Liver (tissue), 9 donors: Measurements from ENCODE around the gene DUS1L. TPM values are rescaled to one million over a fixed set of nuclear protein-coding genes. Genes with fewer than 3 reads are reported as not detected.

Source experiments
- DNase-seq: peaks from one replicate; pipeline ENCODE4 v3.0.0-alpha.2; 2017; ENCODE audit warnings: low spot score
- H3K27ac ChIP-seq, 2 donors: one replicate each; pipeline ENCODE4 v1.7.0; 2013; ENCODE audit warnings: inconsistent platforms in 2 of 2, low read length in 2 of 2, control low read depth in 1 of 2, low read depth in 1 of 2, mild to moderate bottlenecking in 1 of 2
- H3K27me3 ChIP-seq, 4 donors: one replicate each; pipeline versions ENCODE4 v1.6.1 to v1.7.0; 2013; ENCODE audit warnings: low read length in 3 of 4, inconsistent platforms in 1 of 4, mild to moderate bottlenecking in 1 of 4, moderate library complexity in 1 of 4; ENCODE audit not compliant: control insufficient read depth in 4 of 4, insufficient read depth in 4 of 4
- H3K36me3 ChIP-seq, 4 donors: one replicate each; pipeline versions ENCODE4 v1.6.1 to v1.7.0; 2013; ENCODE audit warnings: low read length in 3 of 4, mild to moderate bottlenecking in 3 of 4, low read depth in 1 of 4, moderate library complexity in 1 of 4; ENCODE audit not compliant: control insufficient read depth in 4 of 4, insufficient read depth in 3 of 4
- H3K4me1 ChIP-seq, 4 donors: one replicate each; pipeline versions ENCODE4 v1.6.1 to v1.7.0; 2013; ENCODE audit warnings: low read length in 3 of 4, mild to moderate bottlenecking in 3 of 4, moderate library complexity in 1 of 4; ENCODE audit not compliant: control insufficient read depth in 4 of 4, insufficient read depth in 4 of 4
- H3K4me3 ChIP-seq, 3 donors: one replicate each; pipeline versions ENCODE4 v1.6.1 to v1.7.0; 2013; ENCODE audit warnings: low read length in 3 of 3, control low read depth in 1 of 3, low read depth in 1 of 3, mild to moderate bottlenecking in 1 of 3
- H3K9ac ChIP-seq, 2 donors: one replicate each; pipeline ENCODE4 v1.7.0; 2013; ENCODE audit warnings: low read length in 2 of 2, mild to moderate bottlenecking in 2 of 2, moderate library complexity in 2 of 2, control low read depth in 1 of 2, low read depth in 1 of 2
- H3K9me3 ChIP-seq, 4 donors: one replicate each; pipeline versions ENCODE4 v1.6.1 to v1.7.0; 2013; ENCODE audit warnings: low read length in 3 of 4; ENCODE audit not compliant: control insufficient read depth in 4 of 4
- CTCF ChIP-seq: fragments of 150-350 bp; IDR thresholded peaks from 2 replicates; pipeline ENCODE4 v1.5.1; 2017; ENCODE audit warnings: improper control_type of control experiment, low read depth, low read length; ENCODE audit not compliant: missing input control
- EGR1 ChIP-seq, 2 donors: IDR thresholded peaks; 2 replicates each; pipeline ENCODE4 v1.6.1; 2016 to 2018; ENCODE audit warnings: antibody characterized with exemption in 2 of 2, low read depth in 2 of 2
- FOXA1 ChIP-seq: IDR thresholded peaks from 2 replicates; pipeline ENCODE4 v1.6.1; 2016; ENCODE audit warnings: antibody characterized with exemption
- FOXA2 ChIP-seq: IDR thresholded peaks from 2 replicates; pipeline ENCODE4 v1.6.1; 2016; ENCODE audit warnings: antibody characterized with exemption
- GABPA ChIP-seq, 2 donors: IDR thresholded peaks in 1 of 2; conservative IDR thresholded peaks in 1 of 2; 2 replicates each; pipeline ENCODE4 v1.6.1; 2016; ENCODE audit warnings: antibody characterized with exemption in 2 of 2, mild to moderate bottlenecking in 1 of 2, moderate library complexity in 1 of 2
- HNF4A ChIP-seq, 2 donors: conservative IDR thresholded peaks; 2 replicates each; pipeline ENCODE4 v1.6.1; 2016; ENCODE audit warnings: antibody characterized with exemption in 2 of 2, mild to moderate bottlenecking in 2 of 2
- HNF4G ChIP-seq: IDR thresholded peaks from 2 replicates; pipeline ENCODE4 v1.6.1; 2016; ENCODE audit warnings: antibody characterized with exemption
- JUND ChIP-seq, 2 donors: IDR thresholded peaks; 2 replicates each; pipeline ENCODE4 v1.6.1; 2016; ENCODE audit warnings: antibody characterized with exemption in 2 of 2
- NR2F2 ChIP-seq: IDR thresholded peaks from 2 replicates; pipeline ENCODE4 v1.6.1; 2016; ENCODE audit warnings: antibody characterized with exemption
- RAD21 ChIP-seq, 2 donors: IDR thresholded peaks; 2 replicates each; pipeline ENCODE4 v1.6.1; 2016; ENCODE audit warnings: antibody characterized with exemption in 2 of 2, mild to moderate bottlenecking in 2 of 2
- RXRA ChIP-seq, 2 donors: IDR thresholded peaks; 2 replicates each; pipeline ENCODE4 v1.6.1; 2017 to 2018; ENCODE audit warnings: antibody characterized with exemption in 2 of 2, mild to moderate bottlenecking in 1 of 2
- SP1 ChIP-seq: IDR thresholded peaks from 2 replicates; pipeline ENCODE4 v1.6.1; 2018; ENCODE audit warnings: antibody characterized with exemption, mild to moderate bottlenecking
- TAF1 ChIP-seq: conservative IDR thresholded peaks from 2 replicates; pipeline ENCODE4 v1.6.1; 2016; ENCODE audit warnings: antibody characterized with exemption, mild to moderate bottlenecking
- ZBTB33 ChIP-seq: IDR thresholded peaks from 2 replicates; pipeline ENCODE4 v1.6.1; 2016; ENCODE audit warnings: antibody characterized with exemption
- WGBS: extraction: QIAGEN DNeasy Blood & Tissue Kit; methylation state at CpG from one replicate; pipeline ENCODE4 v1.1.7; 2013; 5-methylcytosine and 5-hydroxymethylcytosine counted together
- polyA plus RNA-seq, 2 donors: library from polyadenylated mRNA; stranded (reverse) in 1 of 2; unstranded in 1 of 2; fragments of 200-250 nt in 1 of 2; fragments of >200 nt in 1 of 2; fragmentation: Nextera tagmentation in 1 of 2; extraction: Ambion mirVana in 1 of 2; gene quantifications; one replicate each; pipeline versions ENCODE4 v1.2.1 to v1.2.3, GENCODE V29; 2013 to 2015
- total RNA-seq, 2 donors: library from RNA; depleted of rRNA; stranded (reverse); fragments of >200 nt; gene quantifications; one replicate each; pipeline ENCODE4 v1.2.3, GENCODE V29; 2014
- TF ChIP-seq, protein P1 (sequence below): IDR thresholded peaks from 2 replicates; pipeline ENCODE4 v1.6.1; 2016; ENCODE audit warnings: antibody characterized with exemption
- TF ChIP-seq, protein P2 (sequence below): IDR thresholded peaks from 2 replicates; pipeline ENCODE4 v1.6.1; 2016; ENCODE audit warnings: antibody characterized with exemption, mild to moderate bottlenecking
- TF ChIP-seq, protein P3 (sequence below): IDR thresholded peaks from 2 replicates; pipeline ENCODE4 v1.6.1; 2016; ENCODE audit warnings: antibody characterized with exemption
- donor health status: healthy.
- donor health status: healthy.
- donor health status: healthy.
- donor health status: healthy.
- donor health status: healthy.

DUS1L gene
- total and polyA plus RNA-seq, 4 donors: 40.6 to 74.7 (median 53.3) TPM

GRCh38 chr17:82014432-82014831, 51.2 kb downstream of the DUS1L start:
- no peak for DNase-seq
- Histone ChIP-seq H3K36me3 (peaks cover 0 to 7% (median 3%) of the 10 kb centered on the region in 4 donors), H3K9me3 (no peaks in the 10 kb centered on the region), H3K4me3 (no peak overlapping the region), H3K27me3 (no peaks in the 10 kb centered on the region), H3K4me1 (peaks cover 0 to 5% (median 0%) of the 10 kb centered on the region in 4 donors), H3K27ac (no peak overlapping the region), H3K9ac (no peak overlapping the region)
- WGBS: 76% methylated on average over 23 of the region's 23 CpGs
- TF ChIP-seq NR2F2 (no peak), HNF4A (conservative IDR thresholded peaks at IDR 0.05) (no peak)
- TF ChIP-seq, protein P1, sequence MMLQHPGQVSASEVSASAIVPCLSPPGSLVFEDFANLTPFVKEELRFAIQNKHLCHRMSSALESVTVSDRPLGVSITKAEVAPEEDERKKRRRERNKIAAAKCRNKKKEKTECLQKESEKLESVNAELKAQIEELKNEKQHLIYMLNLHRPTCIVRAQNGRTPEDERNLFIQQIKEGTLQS: no peak
- TF ChIP-seq, protein P2, sequence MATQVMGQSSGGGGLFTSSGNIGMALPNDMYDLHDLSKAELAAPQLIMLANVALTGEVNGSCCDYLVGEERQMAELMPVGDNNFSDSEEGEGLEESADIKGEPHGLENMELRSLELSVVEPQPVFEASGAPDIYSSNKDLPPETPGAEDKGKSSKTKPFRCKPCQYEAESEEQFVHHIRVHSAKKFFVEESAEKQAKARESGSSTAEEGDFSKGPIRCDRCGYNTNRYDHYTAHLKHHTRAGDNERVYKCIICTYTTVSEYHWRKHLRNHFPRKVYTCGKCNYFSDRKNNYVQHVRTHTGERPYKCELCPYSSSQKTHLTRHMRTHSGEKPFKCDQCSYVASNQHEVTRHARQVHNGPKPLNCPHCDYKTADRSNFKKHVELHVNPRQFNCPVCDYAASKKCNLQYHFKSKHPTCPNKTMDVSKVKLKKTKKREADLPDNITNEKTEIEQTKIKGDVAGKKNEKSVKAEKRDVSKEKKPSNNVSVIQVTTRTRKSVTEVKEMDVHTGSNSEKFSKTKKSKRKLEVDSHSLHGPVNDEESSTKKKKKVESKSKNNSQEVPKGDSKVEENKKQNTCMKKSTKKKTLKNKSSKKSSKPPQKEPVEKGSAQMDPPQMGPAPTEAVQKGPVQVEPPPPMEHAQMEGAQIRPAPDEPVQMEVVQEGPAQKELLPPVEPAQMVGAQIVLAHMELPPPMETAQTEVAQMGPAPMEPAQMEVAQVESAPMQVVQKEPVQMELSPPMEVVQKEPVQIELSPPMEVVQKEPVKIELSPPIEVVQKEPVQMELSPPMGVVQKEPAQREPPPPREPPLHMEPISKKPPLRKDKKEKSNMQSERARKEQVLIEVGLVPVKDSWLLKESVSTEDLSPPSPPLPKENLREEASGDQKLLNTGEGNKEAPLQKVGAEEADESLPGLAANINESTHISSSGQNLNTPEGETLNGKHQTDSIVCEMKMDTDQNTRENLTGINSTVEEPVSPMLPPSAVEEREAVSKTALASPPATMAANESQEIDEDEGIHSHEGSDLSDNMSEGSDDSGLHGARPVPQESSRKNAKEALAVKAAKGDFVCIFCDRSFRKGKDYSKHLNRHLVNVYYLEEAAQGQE: no peak

DNA sequence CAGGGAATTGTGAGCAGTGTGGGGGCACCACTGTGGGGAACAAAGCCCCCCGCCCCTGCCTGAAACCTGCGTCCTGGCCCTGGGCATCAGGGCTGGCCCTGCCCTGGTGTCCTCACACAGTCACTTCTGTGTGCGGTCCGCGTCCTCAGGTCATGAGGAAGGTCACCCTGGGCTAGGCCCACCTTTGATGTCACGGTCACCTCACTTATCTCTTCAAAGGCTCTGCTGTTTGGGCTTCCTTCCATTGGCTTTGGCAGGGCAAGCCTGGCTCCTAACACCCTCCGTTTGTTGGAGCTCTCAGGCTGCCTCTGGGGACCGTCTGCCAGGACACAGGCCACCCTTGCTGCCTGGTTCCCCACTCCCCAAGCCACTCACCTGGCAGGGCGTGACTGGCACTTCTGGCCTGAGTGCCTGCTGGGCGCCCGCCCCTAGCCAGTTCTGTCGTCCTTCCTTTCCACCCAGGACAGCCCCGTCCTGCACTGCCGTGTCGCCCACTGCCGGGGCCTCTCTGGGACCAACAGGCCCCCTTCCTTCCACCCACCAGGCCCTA, 51.8 kb downstream of the DUS1L start:
- Histone ChIP-seq H3K27ac (no peak overlapping the region), H3K4me3 (no peak overlapping the region), H3K27me3 (no peaks in the 10 kb centered on the region), H3K9ac (no peak overlapping the region), H3K36me3 (peaks cover 0 to 9% (median 3%) of the 10 kb centered on the region in 4 donors), H3K9me3 (no peaks in the 10 kb centered on the region), H3K4me1 (no peaks in the 10 kb centered on the region)
- 83% methylated on average over 16 of the region's 16 CpGs for WGBS
- DNase-seq: no peak
- no peak for TF ChIP-seq RXRA (IDR thresholded peaks at IDR 0.05)
- TF ChIP-seq RAD21 (IDR thresholded peaks at IDR 0.05): no peak
- no peak for TF ChIP-seq GABPA (IDR thresholded peaks at IDR 0.05 in 1 of 2, conservative IDR thresholded peaks at IDR 0.05 in 1 of 2)

DNA sequence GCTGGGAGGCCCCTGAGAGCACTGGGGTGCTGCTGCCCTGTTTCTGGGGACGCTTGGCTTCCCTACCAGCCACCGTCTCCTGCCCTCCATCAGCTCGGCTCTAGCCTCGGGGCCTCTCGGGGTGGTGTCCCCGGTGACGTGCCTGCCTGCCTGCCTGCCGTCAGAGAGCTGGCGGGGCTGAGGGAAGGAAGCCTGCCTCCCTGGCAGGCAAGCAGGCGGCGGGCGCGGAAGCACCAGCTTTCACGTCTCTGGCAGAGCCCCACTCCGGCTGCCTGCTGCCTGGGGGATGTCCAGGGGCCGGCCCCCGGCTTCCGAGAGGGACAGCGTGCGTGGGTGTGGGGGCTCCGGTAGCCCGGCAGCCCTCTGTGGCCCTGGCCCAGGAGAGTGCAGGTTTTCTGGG, 52.3 kb downstream of the DUS1L start:
- no peaks in the 10 kb centered on the region for H3K27me3 ChIP-seq
- WGBS: 83% methylated on average over 22 of the region's 22 CpGs
- no peak overlapping the region for H3K9ac ChIP-seq
- no peaks in the 10 kb centered on the region for H3K9me3 ChIP-seq
- H3K4me1 ChIP-seq: no peaks in the 10 kb centered on the region
- H3K36me3 ChIP-seq: peaks cover 0 to 9% (median 3%) of the 10 kb centered on the region in 4 donors
- no peak overlapping the region for H3K4me3 ChIP-seq
- no peak for DNase-seq
- H3K27ac ChIP-seq: no peak overlapping the region
- TF ChIP-seq FOXA2 (no peak), HNF4G (no peak), EGR1 (IDR thresholded peaks at IDR 0.05; ENCODE audit: low read depth in 2 of 2) (no peak), GABPA (IDR thresholded peaks at IDR 0.05 in 1 of 2, conservative IDR thresholded peaks at IDR 0.05 in 1 of 2) (no peak), SP1 (no peak), JUND (IDR thresholded peaks at IDR 0.05) (no peak), CTCF (no peak), TAF1 (no peak), HNF4A (conservative IDR thresholded peaks at IDR 0.05) (no peak), ZBTB33 (no peak), FOXA1 (no peak), RXRA (IDR thresholded peaks at IDR 0.05) (no peak)
- TF ChIP-seq, protein P2: no peak
- TF ChIP-seq, protein P3, sequence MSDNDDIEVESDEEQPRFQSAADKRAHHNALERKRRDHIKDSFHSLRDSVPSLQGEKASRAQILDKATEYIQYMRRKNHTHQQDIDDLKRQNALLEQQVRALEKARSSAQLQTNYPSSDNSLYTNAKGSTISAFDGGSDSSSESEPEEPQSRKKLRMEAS: no peak
